Activated B cell treated with CpG ODN at 0.5 μM for 24 hours (primary cell): ENCODE data around the gene LMAN2L. TPM values are rescaled to one million over a fixed set of nuclear protein-coding genes. Genes with fewer than 3 reads are reported as not detected.

Source experiments
- ATAC-seq: fragments of 200-7000 bp; cut with Tn5 transposase; one replicate; pipeline ENCODE4 v1.10.0; 2021; ENCODE audit warnings: low read depth, mild to moderate bottlenecking, moderate library complexity
- CTCF ChIA-PET: fragments of 350-600 bp; sonication (Branson Sonifier 250); formaldehyde crosslinking; loops from one replicate; lab custom pipeline; 2021; ENCODE audit warnings: antibody characterized with exemption; lab: Charles Lee
- POLR2A ChIA-PET: fragments of 350-600 bp; sonication (Branson Sonifier 250); formaldehyde crosslinking; loops from one replicate; lab custom pipeline; 2021; ENCODE audit warnings: antibody characterized with exemption; lab: Charles Lee
- DNase-seq: peaks from one replicate; pipeline ENCODE4 v3.0.0; 2022
- H3K27ac Mint-ChIP-seq: one replicate; pipeline ENCODE4 v1.8.0; 2020; ENCODE audit warnings: mixed read lengths
- H3K27me3 Mint-ChIP-seq: one replicate; pipeline ENCODE4 v1.8.0; 2021; ENCODE audit warnings: mixed read lengths
- H3K36me3 Mint-ChIP-seq: one replicate; pipeline ENCODE4 v1.8.0; 2021; ENCODE audit warnings: low read depth, mixed read lengths
- H3K4me1 Mint-ChIP-seq: one replicate; pipeline ENCODE4 v1.8.0; 2021; ENCODE audit warnings: mixed read lengths
- H3K4me3 Mint-ChIP-seq: one replicate; pipeline ENCODE4 v1.8.0; 2020; ENCODE audit warnings: mild to moderate bottlenecking, mixed read lengths
- H3K9me3 Mint-ChIP-seq: one replicate; pipeline ENCODE4 v1.8.0; 2020; ENCODE audit warnings: mixed read lengths
- intact Hi-C: fragments of 100-400 bp; cut with micrococcal nuclease; formaldehyde crosslinking; loops from one replicate; pipeline ENCODE4 v1.15.1; 2024
- total RNA-seq: library from RNA; stranded (reverse); gene quantifications from 2 replicates; pipeline ENCODE4 v1.2.3, GENCODE V29; 2022
- TF ChIP-seq, protein P1 (sequence below): fragments of 200-600 bp; IDR thresholded peaks from one replicate; pipeline ENCODE4 v1.8.0; 2022; ENCODE audit warnings: antibody characterized with exemption, mild to moderate bottlenecking

LMAN2L gene
- total RNA-seq, 1 donor from 2014 or later: 8.9 TPM

DNA sequence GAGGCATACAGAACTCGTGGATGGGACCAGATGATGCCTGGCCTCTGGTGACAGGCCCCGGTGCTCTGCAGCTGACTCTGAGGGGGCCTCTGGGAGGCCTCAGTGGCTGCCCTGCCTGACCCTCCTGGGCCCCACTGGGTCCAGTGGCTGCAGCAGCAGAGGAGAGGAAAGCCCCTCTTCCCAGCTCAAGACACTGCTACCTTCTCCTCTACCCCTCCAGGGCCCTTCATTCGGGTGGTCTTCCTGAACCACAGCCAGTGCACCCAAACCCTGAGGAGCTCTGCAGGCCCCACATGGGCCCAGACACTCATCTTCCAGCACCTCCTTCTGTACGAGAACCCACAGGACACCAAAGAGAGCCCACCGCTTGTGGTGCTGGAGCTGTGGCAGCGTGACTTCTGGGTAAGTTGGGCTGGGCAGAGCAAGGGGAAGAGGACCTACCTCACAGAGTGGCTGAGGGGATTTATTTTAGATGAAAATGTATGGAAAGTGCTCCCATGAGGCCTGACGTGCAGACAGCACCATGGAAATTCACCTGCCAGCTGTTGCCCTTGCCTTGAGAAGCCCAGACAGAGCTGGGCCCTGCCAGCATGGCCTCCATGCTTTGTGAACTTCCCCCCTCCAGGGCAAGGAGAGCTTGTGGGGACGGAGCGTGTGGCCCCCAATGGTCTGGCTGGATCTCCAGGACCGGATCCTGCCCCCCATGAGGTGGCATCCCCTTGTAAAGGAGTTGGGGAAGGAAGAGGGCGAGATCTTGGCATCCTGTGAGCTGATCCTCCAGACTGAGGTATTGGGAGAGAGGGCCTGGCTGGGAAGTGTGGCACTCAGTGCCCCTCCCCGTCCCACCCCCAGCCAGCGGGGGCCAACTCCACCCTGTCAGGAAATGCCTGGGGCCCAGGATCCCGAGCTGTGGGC is 46.3 kb downstream of the LMAN2L start:
- intact Hi-C loops: no loop called here
- ChIA-PET POLR2A (no interaction called here), CTCF (no interaction called here)
- Mint-ChIP-seq H3K27me3 (no peaks in the 10 kb centered on the region), H3K36me3 (no peaks in the 10 kb centered on the region), H3K4me1 (no peaks in the 10 kb centered on the region), H3K27ac (no peak overlapping the region), H3K4me3 (no peak overlapping the region), H3K9me3 (no peaks in the 10 kb centered on the region)
- ATAC-seq (no peak), DNase-seq (no peak)
- TF ChIP-seq, protein P1, sequence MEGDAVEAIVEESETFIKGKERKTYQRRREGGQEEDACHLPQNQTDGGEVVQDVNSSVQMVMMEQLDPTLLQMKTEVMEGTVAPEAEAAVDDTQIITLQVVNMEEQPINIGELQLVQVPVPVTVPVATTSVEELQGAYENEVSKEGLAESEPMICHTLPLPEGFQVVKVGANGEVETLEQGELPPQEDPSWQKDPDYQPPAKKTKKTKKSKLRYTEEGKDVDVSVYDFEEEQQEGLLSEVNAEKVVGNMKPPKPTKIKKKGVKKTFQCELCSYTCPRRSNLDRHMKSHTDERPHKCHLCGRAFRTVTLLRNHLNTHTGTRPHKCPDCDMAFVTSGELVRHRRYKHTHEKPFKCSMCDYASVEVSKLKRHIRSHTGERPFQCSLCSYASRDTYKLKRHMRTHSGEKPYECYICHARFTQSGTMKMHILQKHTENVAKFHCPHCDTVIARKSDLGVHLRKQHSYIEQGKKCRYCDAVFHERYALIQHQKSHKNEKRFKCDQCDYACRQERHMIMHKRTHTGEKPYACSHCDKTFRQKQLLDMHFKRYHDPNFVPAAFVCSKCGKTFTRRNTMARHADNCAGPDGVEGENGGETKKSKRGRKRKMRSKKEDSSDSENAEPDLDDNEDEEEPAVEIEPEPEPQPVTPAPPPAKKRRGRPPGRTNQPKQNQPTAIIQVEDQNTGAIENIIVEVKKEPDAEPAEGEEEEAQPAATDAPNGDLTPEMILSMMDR: no peak

DNA sequence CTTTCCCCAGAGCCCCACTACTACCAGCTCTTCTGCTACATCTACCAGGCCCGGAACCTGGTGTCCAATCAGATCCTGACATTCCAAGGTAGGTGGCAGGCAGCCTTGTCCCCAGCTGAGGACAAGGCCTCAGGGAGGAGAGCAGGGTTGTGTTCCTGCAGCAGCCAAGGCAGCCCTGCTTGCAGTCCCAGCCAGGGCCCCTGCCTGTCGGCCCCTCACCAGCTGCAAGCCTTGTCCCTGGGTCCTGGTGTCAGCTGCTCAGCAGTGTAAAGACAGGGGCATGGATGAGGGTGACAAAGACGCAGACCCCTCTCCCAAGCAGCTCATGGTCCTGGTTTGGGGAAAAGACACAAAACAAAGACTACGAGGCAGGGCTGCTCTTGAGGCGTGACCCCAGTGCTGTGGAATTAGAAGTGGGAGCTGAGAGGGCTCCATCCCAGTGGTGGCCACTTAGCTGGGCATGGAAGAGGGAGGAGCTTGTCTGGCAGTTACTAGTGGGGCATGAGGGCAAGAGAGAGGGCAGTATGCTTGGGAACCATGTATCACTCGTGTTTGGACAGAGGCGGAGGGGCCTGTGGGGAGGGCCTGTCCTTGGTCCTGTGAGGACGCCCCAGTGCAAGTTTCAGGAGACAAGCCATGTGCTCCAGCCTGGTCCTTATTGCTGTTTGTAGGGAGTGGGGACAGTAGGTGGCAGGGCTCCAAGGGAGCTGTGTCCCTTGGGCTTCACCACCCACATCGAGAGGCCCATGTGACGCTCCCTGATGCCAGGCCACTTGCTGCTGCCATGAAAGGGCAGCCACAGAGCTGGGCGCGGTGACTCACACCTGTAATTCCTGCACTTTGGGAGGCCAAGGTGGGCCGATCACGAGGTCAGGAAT is 47.5 kb downstream of the LMAN2L start:
- Mint-ChIP-seq H3K36me3 (no peaks in the 10 kb centered on the region), H3K27me3 (no peaks in the 10 kb centered on the region), H3K9me3 (no peaks in the 10 kb centered on the region), H3K4me1 (no peaks in the 10 kb centered on the region), H3K27ac (no peak overlapping the region), H3K4me3 (no peak overlapping the region)
- DNase-seq (no peak), ATAC-seq (no peak)
- POLR2A ChIA-PET: no interaction called here
- intact Hi-C loops: no loop called here
- TF ChIP-seq, protein P1: no peak
- CTCF ChIA-PET: no interaction called here

DNA sequence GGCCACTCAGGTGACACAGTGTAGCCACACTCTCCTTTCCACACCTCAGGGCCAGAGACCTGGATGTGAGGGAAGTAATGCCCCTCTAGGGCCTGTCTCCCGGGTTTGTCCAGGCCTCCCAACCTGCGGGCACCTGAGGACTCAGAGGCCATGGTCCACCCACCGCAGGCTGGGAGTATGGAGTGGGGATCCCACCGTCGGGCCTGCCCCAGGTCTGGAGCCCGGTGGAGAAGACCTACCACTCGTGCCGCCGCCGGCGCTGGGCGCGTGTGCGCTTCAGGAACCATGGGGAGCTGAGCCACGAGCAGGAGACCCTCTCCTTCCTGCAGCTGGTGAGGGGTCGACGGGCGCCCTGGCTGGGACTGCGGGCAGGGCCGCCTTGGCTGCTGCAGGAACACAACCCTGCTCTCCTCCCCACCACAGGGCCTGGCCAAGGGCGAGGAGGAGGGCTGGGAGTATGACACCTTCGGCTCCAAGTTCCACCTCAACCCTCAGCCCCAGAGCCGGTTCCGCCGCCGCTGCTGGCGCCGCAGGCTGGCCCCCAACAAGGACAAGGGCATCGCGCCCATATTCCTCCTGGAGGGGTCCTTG is 48.7 kb downstream of the LMAN2L start:
- H3K27ac Mint-ChIP-seq: no peak overlapping the region
- ATAC-seq (no peak), DNase-seq (no peak)
- H3K4me1 Mint-ChIP-seq: no peaks in the 10 kb centered on the region
- no peaks in the 10 kb centered on the region for H3K36me3 Mint-ChIP-seq
- TF ChIP-seq, protein P1: no peak
- ChIA-PET POLR2A (no interaction called here), CTCF (no interaction called here)
- no peaks in the 10 kb centered on the region for H3K27me3 Mint-ChIP-seq
- no peaks in the 10 kb centered on the region for H3K9me3 Mint-ChIP-seq
- no peak overlapping the region for H3K4me3 Mint-ChIP-seq
- intact Hi-C loops: no loop called here

DNA sequence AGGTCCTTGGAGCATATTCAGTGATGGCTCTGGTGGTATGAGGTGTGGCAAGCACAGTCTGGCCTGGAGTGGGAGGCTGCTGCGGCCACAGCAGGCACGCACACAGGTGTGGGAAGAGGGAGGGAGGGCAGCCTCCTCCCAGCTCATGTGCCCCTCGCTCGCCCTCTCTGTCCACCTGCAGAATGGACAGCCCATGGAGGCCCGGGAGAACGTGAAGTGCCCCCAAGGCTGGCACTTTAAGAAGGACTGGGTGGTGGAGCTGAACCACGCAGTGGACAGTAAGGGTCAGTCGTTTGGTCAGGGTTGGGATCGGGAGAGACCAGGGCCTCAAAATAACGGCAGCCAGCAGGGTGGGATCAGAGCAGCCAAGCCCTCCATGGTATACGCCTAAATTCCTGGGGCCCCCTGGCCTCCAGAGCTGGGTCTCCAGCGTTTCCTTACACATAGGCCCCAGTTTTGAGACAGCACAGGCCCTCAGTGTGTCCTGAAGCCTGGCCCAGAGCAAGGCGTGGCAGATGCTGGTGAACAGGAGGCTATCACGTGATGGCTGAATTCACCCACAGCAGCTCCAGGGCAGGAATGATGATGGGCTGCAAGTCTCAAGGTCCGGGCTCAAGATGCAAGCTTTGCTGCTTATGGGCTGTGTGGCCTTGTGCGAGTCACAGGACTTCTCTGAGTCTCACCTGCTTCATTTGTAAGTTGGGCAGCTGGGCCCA is 49.4 kb downstream of the LMAN2L start:
- ChIA-PET POLR2A (interaction anchor here (0.6 kb wide), 1 partner anchor 14 kb away, joined by 6 read pairs; no protein-coding TSS in a partner anchor), CTCF (no interaction called here)
- no peaks in the 10 kb centered on the region for H3K4me1 Mint-ChIP-seq
- no peak overlapping the region for H3K27ac Mint-ChIP-seq
- ATAC-seq (no peak), DNase-seq (no peak)
- H3K9me3 Mint-ChIP-seq: no peaks in the 10 kb centered on the region
- intact Hi-C loops: no loop called here
- H3K27me3 Mint-ChIP-seq: no peaks in the 10 kb centered on the region
- H3K4me3 Mint-ChIP-seq: no peak overlapping the region
- TF ChIP-seq, protein P1: no peak
- no peaks in the 10 kb centered on the region for H3K36me3 Mint-ChIP-seq
